B cell (primary cell): ENCODE data around the gene IPCEF1. TPM values are rescaled to one million over a fixed set of nuclear protein-coding genes. Genes with fewer than 3 reads are reported as not detected.

ENCODE experiments used
- ATAC-seq: fragments of 200-7000 bp; cut with Tn5 transposase; one replicate; pipeline ENCODE4 v1.10.0; 2021; ENCODE audit warnings: low read depth, mild to moderate bottlenecking, moderate number of reproducible peaks, moderate library complexity
- CTCF ChIA-PET: fragments of 350-600 bp; sonication (Branson Sonifier 250); formaldehyde crosslinking; loops from one replicate; lab custom pipeline; 2021; ENCODE audit warnings: antibody characterized with exemption, inconsistent platforms; lab: Charles Lee
- POLR2A ChIA-PET: fragments of 350-600 bp; sonication (Branson Sonifier 250); formaldehyde crosslinking; loops from one replicate; lab custom pipeline; 2021; ENCODE audit warnings: antibody characterized with exemption; lab: Charles Lee
- DNase-seq: peaks from one replicate; pipeline ENCODE4 v3.0.0; 2013
- H2AFZ ChIP-seq: 2 replicates; pipeline ENCODE4 v1.6.1; 2012; ENCODE audit warnings: mild to moderate bottlenecking, low read depth, low read length; ENCODE audit not compliant: insufficient read depth, poor library complexity, severe bottlenecking
- H3K27ac ChIP-seq, 2 donors: 1 replicate in 1 of 2; 2 replicates in 1 of 2; pipeline ENCODE4 v1.5.1; 2012 to 2013; ENCODE audit warnings: low read length in 2 of 2, mild to moderate bottlenecking in 2 of 2, moderate library complexity in 1 of 2
- H3K27me3 ChIP-seq, 4 experiments: fragments of 200-600 bp in 1 of 4; sonication (generic) in 1 of 4; replicated peaks in 1 of 4; 1 replicate in 2 of 4; 2 replicates in 2 of 4; pipeline versions ENCODE4 v1.6.1 to v1.7.0; 2013 to 2016; ENCODE audit warnings: low read length in 3 of 4, mild to moderate bottlenecking in 2 of 4, mixed read lengths in 1 of 4, moderate library complexity in 1 of 4; ENCODE audit not compliant: insufficient read depth in 4 of 4, control insufficient read depth in 3 of 4; ENCODE audit errors: control extremely low read depth in 1 of 4
- H3K36me3 ChIP-seq, 2 experiments: replicated peaks in 1 of 2; 1 replicate in 1 of 2; 2 replicates in 1 of 2; pipeline versions ENCODE4 v1.6.1 to v1.7.1; 2013; ENCODE audit warnings: low read length in 1 of 2; ENCODE audit not compliant: insufficient read depth in 2 of 2, control insufficient read depth in 1 of 2; ENCODE audit errors: control extremely low read depth in 1 of 2, extremely low read depth in 1 of 2
- H3K4me1 ChIP-seq, 2 donors: fragments of 200-600 bp in 1 of 2; sonication (generic) in 1 of 2; 1 replicate in 1 of 2; 2 replicates in 1 of 2; pipeline versions ENCODE4 v1.5.1 to v1.6.1; 2013 to 2017; ENCODE audit warnings: low read length in 2 of 2; ENCODE audit not compliant: control insufficient read depth in 2 of 2, insufficient read depth in 2 of 2
- H3K4me2 ChIP-seq: replicated peaks from 2 replicates; pipeline ENCODE3; 2012; ENCODE audit warnings: mild to moderate bottlenecking, low read depth, low read length; ENCODE audit not compliant: poor library complexity, severe bottlenecking
- H3K4me3 ChIP-seq, 5 experiments: fragments of 200-600 bp in 1 of 5; sonication (generic) in 1 of 5; 1 replicate in 3 of 5; 2 replicates in 2 of 5; pipeline versions ENCODE4 v1.5.1 to v1.7.0; 2011 to 2016; ENCODE audit warnings: low read length in 4 of 5, mild to moderate bottlenecking in 4 of 5, low read depth in 2 of 5, control low read depth in 1 of 5, moderate library complexity in 1 of 5; ENCODE audit not compliant: insufficient read depth in 1 of 5; ENCODE audit errors: control extremely low read depth in 1 of 5, extremely low read depth in 1 of 5
- H3K79me2 ChIP-seq: fragments of 200-600 bp; sonication (generic); one replicate; pipeline ENCODE4 v1.6.0; 2016; ENCODE audit warnings: low read length; ENCODE audit not compliant: control insufficient read depth, insufficient read depth
- H3K9ac ChIP-seq: fragments of 200-600 bp; sonication (generic); 2 replicates; pipeline ENCODE4 v1.6.1; 2017; ENCODE audit warnings: mild to moderate bottlenecking, low read length, moderate library complexity
- H3K9me3 ChIP-seq, 3 donors: one replicate each; pipeline versions ENCODE4 v1.6.1 to v1.7.1; 2013; ENCODE audit warnings: low read length in 2 of 3; ENCODE audit not compliant: control insufficient read depth in 2 of 3, insufficient read depth in 1 of 3; ENCODE audit errors: control extremely low read depth in 1 of 3
- H4K20me1 ChIP-seq: 2 replicates; pipeline ENCODE4 v1.6.0; 2012; ENCODE audit warnings: mild to moderate bottlenecking, low read length; ENCODE audit not compliant: insufficient read depth, control insufficient read depth, poor library complexity, severe bottlenecking
- H3K27ac Mint-ChIP-seq: one replicate; pipeline ENCODE4 v1.8.0; 2021; ENCODE audit warnings: mixed read lengths
- H3K27me3 Mint-ChIP-seq: one replicate; pipeline ENCODE4 v1.8.0; 2021; ENCODE audit warnings: mixed read lengths
- H3K4me1 Mint-ChIP-seq: one replicate; pipeline ENCODE4 v1.8.0; 2021; ENCODE audit warnings: mixed read lengths
- H3K4me3 Mint-ChIP-seq: one replicate; pipeline ENCODE4 v1.8.0; 2021; ENCODE audit warnings: mixed read lengths
- H3K9me3 Mint-ChIP-seq: one replicate; pipeline ENCODE4 v1.8.0; 2022; ENCODE audit warnings: mixed read lengths; ENCODE audit not compliant: insufficient read depth
- EZH2 ChIP-seq: IDR thresholded peaks from 2 replicates; pipeline ENCODE4 v1.6.1; 2012; ENCODE audit warnings: borderline replicate concordance, low read depth, mild to moderate bottlenecking, moderate library complexity, low read length; ENCODE audit not compliant: insufficient read depth, poor library complexity, severe bottlenecking
- WGBS: methylation state at CpG from one replicate; pipeline ENCODE4 v1.1.5; 2013; ENCODE audit warnings: missing lambda C conversion rate; ENCODE audit not compliant: insufficient coverage; 5-methylcytosine and 5-hydroxymethylcytosine counted together
- intact Hi-C: fragments of 100-400 bp; cut with micrococcal nuclease; formaldehyde crosslinking; loops from one replicate; pipeline ENCODE4 v1.10.0; 2022
- polyA plus RNA-seq: library from polyadenylated mRNA; depleted of rRNA; stranded (reverse); fragments of >200 nt; gene quantifications from 2 replicates; pipeline ENCODE4 v1.2.3, GENCODE V29; 2012
- total RNA-seq, 2 donors: library from RNA; stranded (reverse); fragments of 120-200 nt in 1 of 2; gene quantifications; 1 replicate in 1 of 2; 2 replicates in 1 of 2; pipeline versions ENCODE4 v1.2.3 to v1.2.4, GENCODE V29; 2013 to 2022
- TF ChIP-seq, protein P1 (sequence below): fragments of 200-600 bp; IDR thresholded peaks from one replicate; pipeline ENCODE4 v1.8.0; 2022; ENCODE audit warnings: antibody characterized with exemption, mild to moderate bottlenecking

Gene IPCEF1
- total and polyA plus RNA-seq, 2 donors (not counting 1 experiment from before 2014, with no cell fraction given) = 0.22 to 0.94 TPM

DNA sequence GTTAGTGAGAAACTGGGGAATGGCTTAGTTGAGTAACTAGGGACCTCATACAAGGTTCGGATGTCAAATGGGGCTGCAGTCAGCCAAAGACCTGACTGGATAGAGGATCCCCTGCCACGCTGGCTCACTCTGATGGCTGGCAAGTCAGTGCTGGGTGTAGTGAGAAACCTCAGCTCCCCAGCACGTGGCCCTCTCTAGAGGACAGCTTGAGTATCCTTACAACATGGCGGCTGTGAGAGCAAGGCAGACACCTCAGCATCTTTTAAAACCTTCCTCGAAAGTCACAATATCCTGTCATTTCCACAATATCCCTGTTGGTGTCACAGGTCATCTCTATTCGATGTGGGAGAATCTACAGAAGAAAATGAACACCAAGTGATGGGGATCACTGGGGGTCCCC is 26.7 kb upstream of the IPCEF1 start:
- Histone ChIP-seq H3K36me3 (no peaks in the 10 kb centered on the region), H3K9me3 (peaks cover 0 to 4% (median 0%) of the 10 kb centered on the region in 3 donors), H3K79me2 (no peaks in the 10 kb centered on the region), H3K27ac (no peak overlapping the region), H3K4me2 (no peak overlapping the region), H3K27me3 (no peaks in the 10 kb centered on the region), H3K9ac (no peak overlapping the region), H4K20me1 (no peaks in the 10 kb centered on the region), H3K4me3 (no peak overlapping the region), H2AFZ (no peak overlapping the region), H3K4me1 (no peaks in the 10 kb centered on the region)
- TF ChIP-seq EZH2 = no peak
- TF ChIP-seq, protein P1, sequence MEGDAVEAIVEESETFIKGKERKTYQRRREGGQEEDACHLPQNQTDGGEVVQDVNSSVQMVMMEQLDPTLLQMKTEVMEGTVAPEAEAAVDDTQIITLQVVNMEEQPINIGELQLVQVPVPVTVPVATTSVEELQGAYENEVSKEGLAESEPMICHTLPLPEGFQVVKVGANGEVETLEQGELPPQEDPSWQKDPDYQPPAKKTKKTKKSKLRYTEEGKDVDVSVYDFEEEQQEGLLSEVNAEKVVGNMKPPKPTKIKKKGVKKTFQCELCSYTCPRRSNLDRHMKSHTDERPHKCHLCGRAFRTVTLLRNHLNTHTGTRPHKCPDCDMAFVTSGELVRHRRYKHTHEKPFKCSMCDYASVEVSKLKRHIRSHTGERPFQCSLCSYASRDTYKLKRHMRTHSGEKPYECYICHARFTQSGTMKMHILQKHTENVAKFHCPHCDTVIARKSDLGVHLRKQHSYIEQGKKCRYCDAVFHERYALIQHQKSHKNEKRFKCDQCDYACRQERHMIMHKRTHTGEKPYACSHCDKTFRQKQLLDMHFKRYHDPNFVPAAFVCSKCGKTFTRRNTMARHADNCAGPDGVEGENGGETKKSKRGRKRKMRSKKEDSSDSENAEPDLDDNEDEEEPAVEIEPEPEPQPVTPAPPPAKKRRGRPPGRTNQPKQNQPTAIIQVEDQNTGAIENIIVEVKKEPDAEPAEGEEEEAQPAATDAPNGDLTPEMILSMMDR = no peak
- DNase-seq = no peak
- peaks cover 10% of the 10 kb centered on the region for H3K27me3 Mint-ChIP-seq
- no peak overlapping the region for H3K27ac Mint-ChIP-seq
- no peak for ATAC-seq
- ChIA-PET CTCF (interaction anchor here (0.6 kb wide), 1 partner anchor 18 kb away, joined by 3 read pairs; no protein-coding TSS in a partner anchor), POLR2A (no interaction called here)
- H3K4me1 Mint-ChIP-seq = no peaks in the 10 kb centered on the region
- 92% methylated on average over 5 of the region's 6 CpGs for WGBS
- no peaks in the 10 kb centered on the region for H3K9me3 Mint-ChIP-seq
- intact Hi-C loops = no loop called here
- H3K4me3 Mint-ChIP-seq = no peak overlapping the region

DNA sequence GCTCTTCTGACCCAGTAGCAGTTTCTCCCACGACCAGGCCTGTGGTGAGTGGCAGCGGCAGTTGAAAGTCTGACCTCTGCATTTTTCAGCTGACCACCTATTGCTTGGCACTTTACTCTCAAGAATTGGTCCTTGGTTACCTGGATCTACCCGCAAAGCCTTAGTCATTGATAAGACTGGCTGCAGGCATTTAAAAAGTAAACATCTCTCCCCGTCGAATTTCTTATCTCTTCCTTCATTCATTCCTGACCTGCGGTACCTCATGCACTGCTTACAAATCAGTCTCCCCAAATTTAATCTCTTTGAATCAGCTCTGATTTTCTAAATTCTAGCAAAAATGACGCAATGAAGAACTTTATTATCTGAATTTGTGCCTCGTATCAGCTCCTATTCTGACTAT is 26.1 kb upstream of the IPCEF1 start:
- Histone ChIP-seq H3K4me1 (no peaks in the 10 kb centered on the region), H3K27me3 (no peaks in the 10 kb centered on the region), H3K36me3 (no peaks in the 10 kb centered on the region), H3K4me2 (no peak overlapping the region), H3K9ac (no peak overlapping the region), H3K27ac (no peak overlapping the region), H4K20me1 (no peaks in the 10 kb centered on the region), H3K9me3 (peaks cover 0 to 4% (median 0%) of the 10 kb centered on the region in 3 donors), H2AFZ (no peak overlapping the region), H3K4me3 (no peak overlapping the region), H3K79me2 (no peaks in the 10 kb centered on the region)
- Mint-ChIP-seq H3K4me1 (no peaks in the 10 kb centered on the region), H3K4me3 (no peak overlapping the region), H3K9me3 (no peaks in the 10 kb centered on the region), H3K27ac (no peak overlapping the region), H3K27me3 (peaks cover 8% of the 10 kb centered on the region)
- intact Hi-C loops = no loop called here
- WGBS = 57% methylated on average over 2 of the region's 8 CpGs
- CTCF ChIA-PET = no interaction called here
- POLR2A ChIA-PET = no interaction called here
- no peak for DNase-seq
- TF ChIP-seq EZH2 = no peak
- TF ChIP-seq, protein P1 = no peak
- ATAC-seq = no peak
